ENCODE results near the gene POLN. TPM values are rescaled to one million over a fixed set of nuclear protein-coding genes. Genes with fewer than 3 reads are reported as not detected.
"Not testable (repeated sequence)": the region's sequence is repeated elsewhere in the genome, so short reads cannot be mapped to it uniquely, and the experiment has no call there.

Gene POLN
- total RNA-seq, 1 donor from 2014 or later: 8.4 TPM

GRCh38 chr4:2275546-2276251, 33.8 kb upstream of the POLN start:
- no peak for DNase-seq (ENCODE audit: low spot score)

- DNase-seq (ENCODE audit: low spot score): not testable (repeated sequence)
These were observed 33.1 kb upstream of the POLN start for GRCh38 chr4:2275044-2275397.

GRCh38 chr4:2274320-2275043, 32.6 kb upstream of the POLN start:
- DNase-seq (ENCODE audit: low spot score): no peak

GRCh38 chr4:2273657-2274319, 31.9 kb upstream of the POLN start:
- DNase-seq (ENCODE audit: low spot score): no peak

GRCh38 chr4:2273221-2273620, 31.3 kb upstream of the POLN start:
- DNase-seq (ENCODE audit: low spot score): no peak

GRCh38 chr4:2272828-2273120, 30.9 kb upstream of the POLN start:
- no peak for DNase-seq (ENCODE audit: low spot score)

- DNase-seq (ENCODE audit: low spot score): no peak
These were observed 30.3 kb upstream of the POLN start for GRCh38 chr4:2272026-2272827.

- no peak for DNase-seq (ENCODE audit: low spot score)
These were observed 29.5 kb upstream of the POLN start for GRCh38 chr4:2271279-2272025.

GRCh38 chr4:2270341-2271165, 28.6 kb upstream of the POLN start:
- DNase-seq (ENCODE audit: low spot score): no peak

- DNase-seq (ENCODE audit: low spot score): no peak
These were observed 27.8 kb upstream of the POLN start for GRCh38 chr4:2269618-2270163.

GRCh38 chr4:2269206-2269531, 27.2 kb upstream of the POLN start:
- no peak for DNase-seq (ENCODE audit: low spot score)

GRCh38 chr4:2268357-2269205, 26.7 kb upstream of the POLN start:
- no peak for DNase-seq (ENCODE audit: low spot score)

GRCh38 chr4:2267841-2268240, 25.9 kb upstream of the POLN start:
- DNase-seq (ENCODE audit: low spot score): no peak

- DNase-seq (ENCODE audit: low spot score): no peak
These were observed 25.4 kb upstream of the POLN start for GRCh38 chr4:2267320-2267811.

GRCh38 chr4:2266821-2267220, 24.9 kb upstream of the POLN start:
- DNase-seq (ENCODE audit: low spot score): no peak

GRCh38 chr4:2266181-2266580, 24.3 kb upstream of the POLN start:
- peak; percentile 95 for DNase-seq (ENCODE audit: low spot score)

- DNase-seq (ENCODE audit: low spot score): no peak
These were observed 23.5 kb upstream of the POLN start for GRCh38 chr4:2265113-2266110.

- no peak for DNase-seq (ENCODE audit: low spot score)
These were observed 22.6 kb upstream of the POLN start for GRCh38 chr4:2264481-2265041.

Measured in umbilical cord (tissue), 2 donors.